HEK293 (cell line): Measurements from ENCODE around the gene PRCD.
A peak's percentile ranks its signal among the peaks of the same experiment; 100 is the strongest.

Experiments
- CTCF ChIA-PET: fragments of 350-600 bp; formaldehyde crosslinking; extraction: SDS; loops from one replicate; lab custom pipeline; 2021; ENCODE audit warnings: antibody characterized with exemption; lab: Yijun Ruan, JAX
- POLR2A ChIA-PET: fragments of 300-600 bp; formaldehyde crosslinking; extraction: SDS; loops from one replicate; lab custom pipeline; 2020; ENCODE audit warnings: antibody characterized with exemption, inconsistent platforms; lab: Yijun Ruan, JAX
- H3K27ac ChIP-seq: fragments of 200-500 bp; sonication (Bioruptor generic); 2 replicates; pipeline ENCODE4 v1.5.1; 2014; ENCODE audit warnings: low read depth, low read length, control low read depth, inconsistent platforms; ENCODE audit errors: extremely low read depth
- H3K36me3 ChIP-seq, 2 experiments: fragments of 200-500 bp in 1 of 2; sonication (Bioruptor generic) in 1 of 2; 1 replicate in 1 of 2; 2 replicates in 1 of 2; pipeline ENCODE4 v1.5.1; 2014 to 2017; ENCODE audit warnings: inconsistent platforms in 2 of 2, low read length in 2 of 2; ENCODE audit not compliant: control insufficient read depth in 2 of 2, insufficient read depth in 1 of 2
- H3K4me1 ChIP-seq: fragments of 200-500 bp; sonication (Bioruptor generic); 2 replicates; pipeline ENCODE4 v1.5.1; 2014; ENCODE audit warnings: mild to moderate bottlenecking, low read length, inconsistent platforms; ENCODE audit not compliant: control insufficient read depth, insufficient read depth
- H3K4me3 ChIP-seq: 2 replicates; pipeline ENCODE4 v1.5.1; 2011; ENCODE audit warnings: low read depth, mild to moderate bottlenecking, control low read depth, low read length, moderate library complexity
- H3K9me3 ChIP-seq: fragments of 200-500 bp; sonication (Bioruptor generic); 2 replicates; pipeline ENCODE4 v1.5.1; 2014; ENCODE audit warnings: low read depth, low read length, inconsistent platforms; ENCODE audit not compliant: control insufficient read depth, insufficient read depth
- BCL11B ChIP-seq: fragments of 450-650 bp; formaldehyde crosslinking; IDR thresholded peaks from 2 replicates; pipeline ENCODE4 v1.5.1; 2016; ENCODE audit warnings: low read depth, missing biosample characterization, missing genetic modification characterization
- GLIS2 ChIP-seq: fragments of 450-650 bp; formaldehyde crosslinking; IDR thresholded peaks from 2 replicates; pipeline ENCODE4 v1.5.1; 2016; ENCODE audit warnings: missing biosample characterization, missing genetic modification characterization
- KLF1 ChIP-seq: fragments of 450-650 bp; formaldehyde crosslinking; IDR thresholded peaks from 2 replicates; pipeline ENCODE4 v1.5.1; 2016; ENCODE audit warnings: missing biosample characterization, missing genetic modification characterization
- PBX3 ChIP-seq: sonication (generic); formaldehyde crosslinking; IDR thresholded peaks from 2 replicates; pipeline ENCODE4 v1.8.1; 2022; ENCODE audit warnings: mild to moderate bottlenecking, moderate library complexity, missing genetic modification reagents
- RBAK ChIP-seq: fragments of 450-650 bp; formaldehyde crosslinking; IDR thresholded peaks from 2 replicates; pipeline ENCODE4 v1.5.1; 2016; ENCODE audit warnings: missing biosample characterization, missing genetic modification characterization
- SCRT1 ChIP-seq: fragments of 450-650 bp; formaldehyde crosslinking; IDR thresholded peaks from 2 replicates; pipeline ENCODE4 v1.5.1; 2016; ENCODE audit warnings: missing biosample characterization, missing genetic modification characterization, borderline replicate concordance
- SP3 ChIP-seq: fragments of 450-650 bp; formaldehyde crosslinking; IDR thresholded peaks from 2 replicates; pipeline ENCODE4 v1.5.1; 2016; ENCODE audit warnings: missing biosample characterization, missing genetic modification characterization
- TCF7L2 ChIP-seq: IDR thresholded peaks from 2 replicates; pipeline ENCODE4 v1.6.1; 2011; ENCODE audit warnings: low read depth, mild to moderate bottlenecking, inconsistent platforms, low read length, moderate library complexity, borderline replicate concordance
- YY1 ChIP-seq: fragments of 450-650 bp; formaldehyde crosslinking; IDR thresholded peaks from 2 replicates; pipeline ENCODE4 v1.5.1; 2018; ENCODE audit warnings: missing biosample characterization, missing genetic modification characterization
- YY2 ChIP-seq: fragments of 450-650 bp; formaldehyde crosslinking; IDR thresholded peaks from 2 replicates; pipeline ENCODE4 v1.5.1; 2016; ENCODE audit warnings: missing biosample characterization, missing genetic modification characterization
- ZBTB11 ChIP-seq: fragments of 450-650 bp; formaldehyde crosslinking; conservative IDR thresholded peaks from 2 replicates; pipeline ENCODE4 v1.5.1; 2016; ENCODE audit warnings: low read depth, missing biosample characterization, missing genetic modification characterization
- ZBTB20 ChIP-seq: fragments of 450-650 bp; formaldehyde crosslinking; IDR thresholded peaks from 2 replicates; pipeline ENCODE4 v1.5.1; 2016; ENCODE audit warnings: missing biosample characterization, missing genetic modification characterization
- ZBTB6 ChIP-seq: fragments of 450-650 bp; formaldehyde crosslinking; IDR thresholded peaks from 2 replicates; pipeline ENCODE4 v1.5.1; 2017; ENCODE audit warnings: missing biosample characterization, missing genetic modification characterization
- ZBTB8A ChIP-seq: fragments of 450-650 bp; formaldehyde crosslinking; IDR thresholded peaks from 2 replicates; pipeline ENCODE4 v1.5.1; 2016; ENCODE audit warnings: missing biosample characterization, missing genetic modification characterization
- ZNF155 ChIP-seq: fragments of 450-650 bp; formaldehyde crosslinking; IDR thresholded peaks from 2 replicates; pipeline ENCODE4 v1.5.1; 2016; ENCODE audit warnings: missing biosample characterization, missing genetic modification characterization
- ZNF169 ChIP-seq: fragments of 450-650 bp; formaldehyde crosslinking; IDR thresholded peaks from 2 replicates; pipeline ENCODE4 v1.5.1; 2016; ENCODE audit warnings: missing biosample characterization, missing genetic modification characterization
- ZNF2 ChIP-seq: fragments of 450-650 bp; formaldehyde crosslinking; IDR thresholded peaks from 2 replicates; pipeline ENCODE4 v1.5.1; 2016; ENCODE audit warnings: missing biosample characterization, missing genetic modification characterization
- ZNF211 ChIP-seq: fragments of 450-650 bp; formaldehyde crosslinking; IDR thresholded peaks from 2 replicates; pipeline ENCODE4 v1.5.1; 2016; ENCODE audit warnings: low read depth, missing biosample characterization, missing genetic modification characterization
- ZNF24 ChIP-seq: fragments of 450-650 bp; formaldehyde crosslinking; IDR thresholded peaks from 2 replicates; pipeline ENCODE4 v1.5.1; 2016; ENCODE audit warnings: missing biosample characterization, missing genetic modification characterization
- ZNF324 ChIP-seq: fragments of 450-650 bp; formaldehyde crosslinking; IDR thresholded peaks from 2 replicates; pipeline ENCODE4 v1.5.1; 2016; ENCODE audit warnings: missing biosample characterization, missing genetic modification characterization
- ZNF501 ChIP-seq: fragments of 450-650 bp; formaldehyde crosslinking; IDR thresholded peaks from 2 replicates; pipeline ENCODE4 v1.5.1; 2016; ENCODE audit warnings: missing biosample characterization, missing genetic modification characterization
- ZNF561 ChIP-seq: fragments of 450-650 bp; IDR thresholded peaks from 2 replicates; pipeline ENCODE4 v1.5.1; 2018; ENCODE audit warnings: missing biosample characterization, missing genetic modification characterization, borderline replicate concordance
- ZNF580 ChIP-seq: fragments of 450-650 bp; formaldehyde crosslinking; IDR thresholded peaks from 2 replicates; pipeline ENCODE4 v1.5.1; 2016; ENCODE audit warnings: missing biosample characterization, missing genetic modification characterization
- ZNF610 ChIP-seq: fragments of 450-650 bp; formaldehyde crosslinking; IDR thresholded peaks from 2 replicates; pipeline ENCODE4 v1.5.1; 2016; ENCODE audit warnings: missing biosample characterization, missing genetic modification characterization, borderline replicate concordance
- ZNF677 ChIP-seq: fragments of 450-650 bp; IDR thresholded peaks from 2 replicates; pipeline ENCODE4 v1.5.0; 2018; ENCODE audit warnings: missing biosample characterization, mild to moderate bottlenecking, missing genetic modification characterization, moderate library complexity
- ZNF843 ChIP-seq: fragments of 450-650 bp; formaldehyde crosslinking; IDR thresholded peaks from 2 replicates; pipeline ENCODE4 v1.5.1; 2016; ENCODE audit warnings: missing biosample characterization, missing genetic modification characterization
- ZSCAN30 ChIP-seq: fragments of 450-650 bp; IDR thresholded peaks from 2 replicates; pipeline ENCODE4 v1.5.1; 2018; ENCODE audit warnings: missing biosample characterization, mild to moderate bottlenecking, missing genetic modification characterization, moderate library complexity
- ZXDB ChIP-seq: fragments of 450-650 bp; formaldehyde crosslinking; IDR thresholded peaks from 2 replicates; pipeline ENCODE4 v1.5.1; 2016; ENCODE audit warnings: missing biosample characterization, missing genetic modification characterization
- TF ChIP-seq, protein P1 (sequence below): fragments of 450-650 bp; formaldehyde crosslinking; IDR thresholded peaks from 2 replicates; pipeline ENCODE4 v1.5.1; 2016; ENCODE audit warnings: missing biosample characterization, missing genetic modification characterization

The PRCD gene

GRCh38 chr17:76557368-76558197 lies 17.7 kb downstream of the PRCD start:
- ChIA-PET CTCF (interaction anchor here (0.5 to 7.6 kb wide), 42 partner anchors 9 to 1460 kb away, joined by 3 to 108 read pairs (median 5); partner anchors contain the start of genes MXRA7 and ST6GALNAC2), POLR2A (interaction anchor here (0.6 to 2.3 kb wide), 38 partner anchors 9 to 698 kb away, joined by 3 to 20 read pairs (median 4); partner anchors contain the start of genes JMJD6, METTL23, MFSD11 and PRCD)
- Histone ChIP-seq H3K4me3 (peak overlapping the region; percentile 93), H3K9me3 (no peaks in the 10 kb centered on the region), H3K4me1 (peaks cover 20% of the 10 kb centered on the region), H3K36me3 (peaks cover 29 to 45% of the 10 kb centered on the region in 2 experiments), H3K27ac (peak overlapping the region; percentile 82)
- TF ChIP-seq ZNF211 (tag by site-specific recombination) (no peak), ZNF2 (peak; percentile 76), ZNF501 (tag by site-specific recombination) (peak; percentile 96), KLF1 (tag by site-specific recombination) (0 out of 2 replicates have a peak, but pooled peaks have one; percentile 10), ZNF843 (tag by site-specific recombination) (peak; percentile 10; the same call in 1 of the 2 replicates), YY1 (peak; percentile 93), ZNF155 (no peak), ZNF24 (tag by site-specific recombination) (peak; percentile 11; the same call in 1 of the 2 replicates), ZBTB6 (tag by site-specific recombination) (no peak; the same call in 1 of the 2 replicates), GLIS2 (tag by site-specific recombination) (peak; percentile 96), PBX3 (CRISPR knock-in tag) (peak; percentile 58; the same call in 1 of the 2 replicates), ZBTB11 (tag by site-specific recombination) (peak; percentile 29; the same call in 1 of the 2 replicates), ZNF169 (no peak), SCRT1 (tag by site-specific recombination) (no peak), ZNF610 (tag by site-specific recombination) (0 out of 2 replicates have a peak, but pooled peaks have one; percentile 31), TCF7L2 (no peak), YY2 (tag by site-specific recombination) (peak; percentile 84), BCL11B (tag by site-specific recombination) (0 out of 2 replicates have a peak, but pooled peaks have one; percentile 61), ZNF677 (tag by site-specific recombination) (no peak), ZNF324 (tag by site-specific recombination) (0 out of 2 replicates have a peak, but pooled peaks have one; percentile 53), ZBTB8A (tag by site-specific recombination) (peak; percentile 33), SP3 (tag by site-specific recombination) (peak; percentile 81), ZNF561 (tag by site-specific recombination) (no peak), RBAK (no peak), ZBTB20 (tag by site-specific recombination) (peak; percentile 78), ZXDB (peak; percentile 99), ZSCAN30 (tag by site-specific recombination) (0 out of 2 replicates have a peak, but pooled peaks have one; percentile 1), ZNF580 (tag by site-specific recombination) (no peak; the same call in 1 of the 2 replicates)
- TF ChIP-seq, protein P1, sequence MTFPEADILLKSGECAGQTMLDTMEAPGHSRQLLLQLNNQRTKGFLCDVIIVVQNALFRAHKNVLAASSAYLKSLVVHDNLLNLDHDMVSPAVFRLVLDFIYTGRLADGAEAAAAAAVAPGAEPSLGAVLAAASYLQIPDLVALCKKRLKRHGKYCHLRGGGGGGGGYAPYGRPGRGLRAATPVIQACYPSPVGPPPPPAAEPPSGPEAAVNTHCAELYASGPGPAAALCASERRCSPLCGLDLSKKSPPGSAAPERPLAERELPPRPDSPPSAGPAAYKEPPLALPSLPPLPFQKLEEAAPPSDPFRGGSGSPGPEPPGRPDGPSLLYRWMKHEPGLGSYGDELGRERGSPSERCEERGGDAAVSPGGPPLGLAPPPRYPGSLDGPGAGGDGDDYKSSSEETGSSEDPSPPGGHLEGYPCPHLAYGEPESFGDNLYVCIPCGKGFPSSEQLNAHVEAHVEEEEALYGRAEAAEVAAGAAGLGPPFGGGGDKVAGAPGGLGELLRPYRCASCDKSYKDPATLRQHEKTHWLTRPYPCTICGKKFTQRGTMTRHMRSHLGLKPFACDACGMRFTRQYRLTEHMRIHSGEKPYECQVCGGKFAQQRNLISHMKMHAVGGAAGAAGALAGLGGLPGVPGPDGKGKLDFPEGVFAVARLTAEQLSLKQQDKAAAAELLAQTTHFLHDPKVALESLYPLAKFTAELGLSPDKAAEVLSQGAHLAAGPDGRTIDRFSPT (tag by site-specific recombination), result peak; percentile 54; the same call in 1 of the 2 replicates
